HG03521 (cell line): ENCODE data around the gene CEP128.

Experiments used
- ATAC-seq: cut with Tn5 transposase; IDR thresholded peaks from one replicate; pipeline ENCODE4 v1.9.1; 2021; ENCODE audit warnings: mild to moderate bottlenecking, moderate library complexity; ENCODE audit not compliant: unreplicated experiment

The CEP128 gene

GRCh38 chr14:80565001-80565400 lies 376.5 kb downstream of the CEP128 start:
- no peak for ATAC-seq

DNA sequence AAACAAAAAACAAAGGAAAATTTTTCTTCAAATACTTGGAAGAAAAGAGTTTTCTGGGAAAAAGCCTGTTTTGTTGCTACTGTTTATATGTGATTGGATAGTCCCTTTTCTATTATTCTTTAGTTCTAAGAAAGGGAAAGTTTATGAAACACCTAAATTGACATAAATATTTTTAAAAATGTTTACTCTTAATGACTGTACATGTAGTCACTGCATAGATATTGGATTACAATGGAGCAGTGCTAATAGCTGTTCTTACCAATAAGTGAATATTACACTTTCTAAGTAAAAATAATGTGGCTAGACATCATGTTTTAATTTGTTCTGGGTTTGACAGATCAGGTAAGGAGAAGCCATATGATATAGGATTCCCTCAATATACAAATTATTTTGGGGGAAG lies 377.5 kb downstream of the CEP128 start:
- ATAC-seq = no peak

GRCh38 chr14:80560800-80561657 lies 380.5 kb downstream of the CEP128 start:
- ATAC-seq = peak; percentile 79

DNA sequence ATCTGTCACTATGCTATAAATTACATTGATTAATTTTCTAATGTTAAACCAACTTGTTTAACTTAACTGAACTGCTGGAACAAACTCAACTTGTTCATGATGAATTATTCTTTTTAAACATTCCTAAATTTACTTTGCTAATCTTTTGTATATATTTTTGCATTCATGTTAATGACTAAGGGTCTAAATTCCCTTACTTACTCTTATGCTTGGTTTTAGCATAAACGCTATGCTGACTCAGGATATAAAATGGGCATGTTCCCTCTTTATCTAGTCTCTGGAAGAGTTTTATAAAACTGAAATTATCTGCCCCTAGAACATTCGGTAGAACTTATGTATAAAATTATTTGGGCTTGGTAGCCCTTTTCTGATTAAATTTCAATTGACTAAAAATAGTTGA lies 387.4 kb downstream of the CEP128 start:
- no peak for ATAC-seq

DNA sequence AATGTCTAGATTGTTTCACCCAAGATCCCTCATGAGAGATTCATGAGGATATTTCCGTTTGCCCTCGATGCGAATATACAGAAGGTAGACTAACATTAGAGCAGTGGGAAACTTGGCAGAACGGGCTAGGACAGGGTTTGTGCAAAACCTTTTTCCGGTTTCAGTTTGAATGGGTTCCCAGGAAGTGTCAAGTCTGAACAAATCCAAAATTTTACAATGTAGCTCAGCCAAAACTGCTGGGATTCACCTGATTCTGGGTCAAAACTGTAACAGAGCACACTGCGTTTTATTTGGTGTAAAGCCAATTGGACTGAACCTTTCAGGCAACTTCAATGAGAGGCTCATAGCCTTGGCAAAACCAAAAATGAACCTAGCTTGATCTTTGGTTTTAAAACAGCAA lies 392.4 kb downstream of the CEP128 start:
- ATAC-seq = no peak

DNA sequence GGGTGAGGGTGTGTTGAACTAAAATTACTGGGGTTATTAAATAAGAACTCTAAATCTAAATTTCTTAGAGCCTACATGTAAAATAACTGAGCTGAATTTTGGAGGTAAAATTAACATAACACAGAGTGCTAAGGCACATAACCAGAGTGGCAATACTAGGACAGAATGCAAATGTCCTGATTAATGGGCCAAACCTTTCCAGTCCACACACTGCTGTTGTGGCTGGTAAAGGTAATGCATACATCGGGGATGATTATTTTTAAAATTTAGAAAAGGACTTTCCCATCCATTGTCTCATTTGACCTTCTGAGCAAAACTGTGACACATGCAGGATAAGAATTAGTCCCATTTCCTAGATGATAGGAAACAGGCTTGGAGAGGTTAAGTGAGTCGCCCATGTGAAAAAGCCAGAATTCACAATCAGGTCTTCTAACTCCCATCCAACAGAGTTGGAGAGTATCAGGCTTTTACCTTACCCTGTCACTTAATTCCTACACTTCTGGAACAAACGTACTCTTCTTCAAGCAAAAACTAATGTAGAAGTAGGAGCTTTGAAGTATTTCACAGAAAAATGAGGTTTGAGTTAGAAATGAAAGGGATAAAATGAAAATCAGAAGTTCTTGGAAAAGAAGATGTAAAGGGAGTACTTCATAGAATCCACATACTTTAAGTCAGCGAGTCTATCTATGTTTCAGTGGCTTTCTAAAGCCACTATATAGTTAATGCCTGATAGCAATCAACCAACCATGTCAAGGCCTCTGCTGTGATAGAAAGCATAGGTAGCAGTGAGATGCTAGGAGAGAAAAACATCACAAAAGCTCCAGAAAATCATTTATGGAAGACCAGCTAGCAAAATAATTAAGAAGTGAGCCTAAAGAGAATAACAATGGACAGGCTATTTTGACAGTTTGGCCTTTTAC lies 395.3 kb downstream of the CEP128 start:
- ATAC-seq = no peak

GRCh38 chr14:80544366-80544765 lies 397.2 kb downstream of the CEP128 start:
- ATAC-seq = no peak

DNA sequence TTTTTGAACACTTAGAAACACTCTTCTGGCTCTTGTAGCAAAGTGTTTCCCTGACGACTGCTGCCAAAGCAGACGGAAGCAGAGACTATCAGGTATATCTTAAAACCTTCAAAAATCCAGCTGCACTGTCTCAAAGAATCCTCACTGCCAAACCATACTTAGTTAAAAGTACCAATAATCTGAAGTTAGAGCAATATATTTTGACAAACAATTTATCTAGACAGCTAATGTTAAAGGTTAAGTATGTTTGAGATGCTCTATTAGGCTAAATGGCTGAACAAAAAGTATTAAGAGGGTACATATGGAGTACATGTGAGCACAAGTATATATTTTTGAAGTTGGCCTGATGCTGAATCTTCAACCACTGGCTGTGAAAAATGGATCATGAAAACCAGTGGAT lies 398.3 kb downstream of the CEP128 start:
- ATAC-seq = no peak

DNA sequence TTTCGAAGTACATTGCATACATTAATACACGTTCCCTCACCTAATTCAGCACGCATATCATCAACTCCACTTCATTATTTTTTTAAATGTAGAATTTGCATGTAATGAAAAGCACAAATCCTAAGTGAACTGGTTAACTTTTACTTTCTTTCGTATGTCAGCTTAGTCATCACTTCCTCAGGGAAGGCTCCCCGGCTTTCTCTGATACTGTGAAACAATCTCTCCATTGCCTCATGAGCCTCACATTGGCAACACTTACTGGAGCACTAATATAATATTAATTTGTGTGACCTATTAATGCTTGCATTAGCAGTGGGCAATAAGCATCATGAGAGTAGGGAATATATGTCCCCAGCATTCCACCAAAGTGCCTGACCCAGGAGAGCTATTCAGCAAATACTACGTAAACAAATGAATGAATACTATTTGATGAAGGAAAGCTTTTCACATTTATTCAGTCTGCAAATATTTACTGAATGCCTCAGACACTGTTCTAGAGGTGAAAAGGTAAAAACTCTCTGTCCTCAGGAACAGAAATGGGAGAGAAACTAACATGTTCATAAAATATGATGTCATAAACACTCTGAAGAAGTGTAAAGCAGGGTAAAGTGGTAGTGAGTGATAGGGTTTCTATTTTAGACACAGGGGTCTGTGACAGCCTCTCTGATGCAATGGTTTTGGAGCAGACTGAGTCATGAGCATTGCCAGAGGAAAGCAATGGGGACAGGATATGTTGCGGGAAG lies 402.7 kb downstream of the CEP128 start:
- ATAC-seq = no peak

GRCh38 chr14:80537626-80538025 lies 403.9 kb downstream of the CEP128 start:
- no peak for ATAC-seq

DNA sequence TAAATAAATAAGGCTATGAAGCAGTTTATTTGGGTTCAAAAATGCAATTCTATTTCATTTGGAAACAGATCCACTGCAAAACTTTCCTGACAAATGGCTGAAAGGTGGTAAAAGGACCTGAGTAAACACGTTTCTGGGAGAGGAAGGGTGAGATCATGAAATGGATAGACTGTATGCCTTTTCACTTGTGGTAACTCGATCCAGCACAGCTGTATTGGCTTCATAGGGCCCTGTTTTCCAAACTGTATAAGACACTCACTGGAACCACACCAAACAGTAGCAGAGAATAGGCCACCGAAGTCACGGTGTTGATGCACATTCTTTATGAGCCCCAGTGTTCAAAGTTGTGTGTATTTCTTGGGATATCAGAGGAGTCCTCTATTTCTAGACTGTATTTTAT lies 405.1 kb downstream of the CEP128 start:
- no peak for ATAC-seq

GRCh38 chr14:80535171-80535570 lies 406.4 kb downstream of the CEP128 start:
- no peak for ATAC-seq

DNA sequence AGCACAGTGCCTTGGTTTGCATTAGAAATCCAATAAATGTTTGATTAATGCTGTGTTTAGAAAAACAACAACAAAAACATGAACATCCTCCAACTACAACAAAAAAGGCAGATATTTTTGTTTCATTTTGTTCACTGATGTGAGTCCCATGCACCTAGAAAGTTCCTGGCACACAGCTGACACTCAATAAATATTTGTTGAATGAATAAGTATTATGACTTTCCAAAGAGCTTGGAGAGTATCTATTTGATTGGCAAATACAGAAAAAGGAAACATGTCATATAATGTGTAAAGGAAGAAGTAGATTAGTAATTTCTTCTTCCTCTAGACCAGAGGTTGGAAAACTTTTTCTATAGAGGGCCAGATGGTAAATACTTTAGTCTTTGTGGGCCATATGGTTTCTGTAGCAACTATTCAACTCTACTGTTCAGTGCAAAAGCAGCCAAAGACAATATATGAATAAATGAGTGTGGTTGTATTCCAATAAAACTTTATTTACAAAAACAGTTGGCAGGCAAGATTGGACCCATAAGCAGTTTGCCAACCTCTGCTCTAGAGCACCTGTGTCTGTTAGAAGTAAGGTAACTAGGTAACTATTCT lies 417.9 kb downstream of the CEP128 start:
- no peak for ATAC-seq

- ATAC-seq = no peak
Measured at GRCh38 chr14:80522936-80523335, 418.6 kb downstream of the CEP128 start.

GRCh38 chr14:80522411-80522810 lies 419.1 kb downstream of the CEP128 start:
- no peak for ATAC-seq

- ATAC-seq = no peak
Measured at GRCh38 chr14:80521456-80521855, 420.1 kb downstream of the CEP128 start.

DNA sequence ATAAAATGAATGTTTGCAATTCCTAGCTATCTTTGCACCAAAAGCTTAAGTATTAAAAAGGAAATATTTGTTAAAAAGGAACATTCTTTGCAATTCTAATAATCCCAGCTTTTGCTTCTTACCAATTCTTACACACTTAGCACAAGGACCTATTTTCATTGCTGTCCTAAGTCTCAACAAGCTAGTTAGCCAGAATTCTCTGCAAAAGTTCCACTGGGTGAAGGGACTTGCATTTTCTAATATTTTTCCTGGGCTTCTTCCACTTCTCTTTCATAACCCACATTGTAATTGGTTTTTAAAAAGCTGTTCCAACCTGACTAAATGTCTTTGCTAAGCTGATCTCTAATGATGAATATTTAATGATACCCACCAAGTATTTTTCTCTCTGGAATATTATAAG lies 422.5 kb downstream of the CEP128 start:
- no peak for ATAC-seq

DNA sequence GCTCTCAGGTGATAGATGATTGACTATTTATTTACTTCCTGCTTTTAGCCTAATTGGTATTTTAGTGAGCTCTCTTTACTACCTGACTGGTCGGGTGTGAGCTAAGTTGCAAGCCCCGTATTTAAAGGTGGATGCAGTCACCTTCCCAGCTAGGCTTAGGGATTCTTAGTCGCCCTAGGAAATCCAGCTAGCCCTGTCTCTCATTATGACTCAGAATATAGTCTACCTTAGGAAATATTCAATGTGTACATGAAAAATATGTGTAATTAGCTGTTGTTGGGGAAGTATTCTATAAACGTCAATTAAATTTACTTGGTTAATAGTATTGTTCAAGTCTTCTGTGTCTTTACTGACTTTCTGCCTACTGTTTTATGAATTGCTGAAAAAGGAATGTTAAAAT lies 423.4 kb downstream of the CEP128 start:
- no peak for ATAC-seq

- ATAC-seq = no peak
Measured at GRCh38 chr14:80507292-80507869, 434.2 kb downstream of the CEP128 start.

DNA sequence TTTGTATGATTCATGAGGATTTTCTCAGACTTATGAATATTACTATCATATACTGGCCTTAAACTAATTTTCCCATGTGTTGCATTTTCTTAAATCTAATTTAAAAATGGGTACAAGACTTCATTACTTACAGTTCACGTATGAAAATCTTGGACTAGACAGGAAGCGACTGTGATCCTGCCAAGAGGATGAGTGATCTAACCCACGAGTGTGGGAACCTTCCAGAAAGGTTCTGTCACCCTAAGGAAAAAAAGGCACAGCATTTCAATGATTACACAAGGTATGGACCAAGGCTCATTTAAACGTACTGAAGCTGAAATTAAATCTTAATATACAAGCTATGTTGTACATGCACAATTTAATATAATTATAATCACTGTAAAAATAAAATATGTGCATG lies 436.8 kb downstream of the CEP128 start:
- ATAC-seq = no peak
